OCI-M1 (cell line): ENCODE data around the gene GTF2A2.

ENCODE experiments used
- DNase-seq: peaks from one replicate; lab custom pipeline; 2025; lab: John Stamatoyannopoulos, UW

The GTF2A2 gene

GRCh38 chr15:59656897-59657634 lies at the start of gene GTF2A2:
TSS of gene GTF2A2 (minus strand) at chr15:59657515. CDS start at chr15:59652277, 5,238 bp downstream.
- DNase-seq: peak; percentile 98

DNA sequence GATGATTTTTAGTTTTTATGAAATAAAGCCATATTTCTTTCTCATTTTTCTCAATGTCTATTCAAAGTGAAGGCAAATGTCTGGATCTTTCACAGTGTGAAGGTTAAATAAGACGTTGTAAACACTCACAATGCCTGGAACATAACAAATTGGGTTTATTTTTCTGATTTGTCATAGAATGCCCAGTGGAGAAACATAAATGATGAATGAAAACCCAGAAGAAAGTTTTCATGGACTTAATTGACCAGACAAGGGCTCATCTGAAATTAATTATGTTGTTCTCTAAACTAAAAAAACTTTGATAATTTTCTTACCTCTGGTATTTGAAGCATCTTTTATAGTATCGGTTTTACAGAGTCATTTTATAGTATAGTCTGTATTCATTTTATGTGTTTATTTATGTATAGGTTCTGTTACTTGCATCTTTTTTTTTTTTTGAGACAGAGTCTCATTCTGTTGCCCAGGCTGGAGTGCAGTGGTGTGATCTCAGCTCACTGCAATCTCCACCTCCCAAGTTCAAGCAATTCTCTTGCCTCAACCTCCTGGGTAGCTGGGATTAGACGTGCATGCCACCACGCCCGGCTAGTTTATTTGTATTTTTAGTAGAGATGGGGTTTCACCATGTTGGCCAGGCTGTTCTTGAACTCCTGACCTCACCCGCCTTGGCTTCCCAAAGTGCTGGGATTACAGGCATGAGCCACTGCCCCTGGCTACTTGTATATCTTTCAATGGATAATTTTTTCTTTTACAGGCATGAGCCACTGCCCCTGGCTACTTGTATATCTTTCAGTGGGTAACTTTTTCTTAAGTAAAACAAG lies 46.9 kb upstream of the GTF2A2 start:
- DNase-seq: no peak

GRCh38 chr15:59702351-59702750 lies 45.0 kb upstream of the GTF2A2 start:
- no peak for DNase-seq

- DNase-seq: peak; percentile 9
These were observed 44.6 kb upstream of the GTF2A2 start for GRCh38 chr15:59701880-59702279.

DNA sequence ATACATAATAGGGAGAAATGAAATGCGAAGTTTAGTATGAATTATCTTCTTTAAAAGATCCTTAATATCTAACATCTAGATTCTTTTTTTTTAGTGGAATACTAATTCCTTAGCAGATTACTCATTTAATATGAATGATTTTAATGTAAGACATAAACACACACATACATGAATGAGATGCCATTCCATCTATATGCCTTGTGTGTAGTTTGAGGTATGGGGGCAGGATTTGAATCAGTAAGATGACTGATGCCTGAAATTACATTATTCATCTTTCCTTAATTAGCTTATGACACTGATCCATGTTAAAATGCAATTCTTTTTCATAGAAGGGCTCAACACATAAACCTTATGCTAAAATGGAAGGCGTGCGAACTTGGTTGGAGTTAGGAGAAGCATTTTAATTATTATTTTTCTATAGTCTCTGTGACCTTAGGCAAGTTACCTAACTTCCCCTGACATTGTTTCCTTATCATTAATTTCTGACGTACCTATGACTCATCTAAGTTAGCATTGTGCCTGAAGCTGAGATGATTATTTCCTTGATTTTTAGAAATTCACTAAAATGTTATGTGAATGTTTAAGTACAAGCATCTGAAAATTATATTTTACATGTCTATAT lies 42.6 kb upstream of the GTF2A2 start:
- DNase-seq: peak; percentile 3

DNA sequence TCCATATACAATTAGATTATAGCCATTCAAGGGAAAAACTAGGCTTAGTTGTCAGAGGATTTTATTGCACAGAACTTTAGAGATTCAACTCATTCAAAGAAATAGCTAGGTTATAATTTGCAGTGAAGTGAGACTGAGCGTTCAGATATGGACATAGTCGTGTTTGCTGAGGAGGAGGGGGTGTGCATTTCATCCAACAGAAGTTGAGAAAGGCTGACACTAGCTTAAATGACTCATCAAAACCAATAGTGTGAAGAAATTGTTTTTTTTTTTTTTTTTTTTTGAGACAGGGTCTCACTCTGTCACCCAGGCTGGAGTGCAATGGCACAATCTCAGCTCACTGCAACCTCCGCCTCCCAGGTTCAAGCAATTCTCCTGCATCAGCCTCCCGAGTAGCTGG lies 40.8 kb upstream of the GTF2A2 start:
- DNase-seq: peak; percentile 15

GRCh38 chr15:59696332-59696731 lies 39.0 kb upstream of the GTF2A2 start:
- peak; percentile 38 for DNase-seq

- DNase-seq: no peak
These were observed 37.5 kb upstream of the GTF2A2 start for GRCh38 chr15:59694779-59695178.

DNA sequence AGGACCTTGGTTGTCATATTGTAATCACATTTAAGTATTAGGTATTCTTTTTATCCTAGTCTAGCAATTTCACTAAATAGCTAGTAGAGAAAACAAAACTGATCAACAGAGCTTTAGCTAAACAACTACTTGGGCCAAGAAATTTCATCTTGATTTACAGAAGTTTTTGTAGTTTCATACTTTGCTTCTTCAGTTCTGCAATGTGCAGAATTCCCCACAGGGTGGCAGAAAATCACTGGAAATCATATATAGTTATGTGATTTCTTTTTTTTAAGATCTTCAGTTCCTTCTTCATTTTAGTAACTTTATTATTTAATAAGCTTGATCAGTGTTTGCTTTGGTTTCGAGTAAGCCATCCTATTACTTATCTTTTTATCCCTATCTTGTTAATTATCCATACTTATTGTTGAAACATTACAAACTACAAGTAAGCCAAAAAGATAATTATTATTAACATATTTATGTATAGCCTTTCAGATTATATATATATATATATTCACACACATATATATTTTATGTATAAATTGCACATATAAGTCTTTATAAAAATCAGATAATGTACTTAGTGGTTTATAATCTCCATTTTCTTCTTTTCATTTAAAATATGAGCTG lies 34.0 kb upstream of the GTF2A2 start:
- DNase-seq: peak; percentile 88

DNA sequence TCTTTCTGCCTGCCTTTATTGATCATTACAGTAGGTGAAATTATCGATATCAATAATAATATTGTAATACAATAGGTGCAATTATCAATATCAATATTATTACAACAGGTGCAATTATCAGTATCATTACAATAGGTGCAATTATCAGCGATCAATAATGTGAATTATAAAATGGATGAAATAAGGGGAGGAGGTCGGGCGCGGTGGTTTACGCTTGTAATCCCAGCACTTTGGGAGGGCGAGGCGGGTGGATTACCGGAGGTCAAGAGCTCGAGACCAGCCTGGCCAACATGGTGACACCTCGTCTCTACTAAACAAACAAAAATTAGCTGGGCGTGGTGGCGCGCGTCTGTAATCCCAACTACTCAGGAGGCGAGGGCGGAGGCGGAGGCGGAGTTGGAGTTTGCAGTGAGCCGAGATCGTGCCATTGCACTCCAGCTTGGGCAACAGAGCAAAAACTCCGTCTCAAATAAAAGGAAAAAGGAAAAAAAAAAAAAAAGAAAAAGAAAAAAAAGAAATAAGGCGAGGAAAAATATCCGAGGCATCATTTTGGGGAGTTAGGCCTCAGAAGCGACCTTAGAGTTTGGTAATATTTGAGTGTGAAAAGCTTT lies 32.4 kb upstream of the GTF2A2 start:
- peak; percentile 91 for DNase-seq

- DNase-seq: peak; percentile 98
These were observed 31.7 kb upstream of the GTF2A2 start, which contains the start of gene BNIP2 for GRCh38 chr15:59688782-59689625. TSS of gene BNIP2 (minus strand) at chr15:59689320. CDS start at chr15:59682457, 6,863 bp downstream.

GRCh38 chr15:59688423-59688781 lies 31.1 kb upstream of the GTF2A2 start:
- peak; percentile 79 for DNase-seq

DNA sequence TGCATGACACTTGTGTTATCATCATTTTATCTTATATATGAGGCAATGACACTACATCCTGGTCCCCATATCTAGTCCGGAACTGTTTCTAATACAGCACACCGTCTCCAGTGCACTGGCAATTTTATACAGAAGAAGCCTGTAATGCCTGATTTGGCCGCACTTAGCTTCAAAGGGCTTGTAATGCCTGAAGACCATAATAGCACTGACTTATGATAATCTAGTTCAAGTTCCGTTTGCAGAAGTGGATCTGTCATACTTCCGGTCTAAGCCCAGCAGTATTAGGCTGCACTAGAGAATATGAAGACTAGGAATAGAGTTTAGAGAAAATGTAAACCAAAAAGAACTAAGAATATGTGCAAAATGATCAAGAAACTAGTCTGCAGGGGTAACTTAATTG lies 30.5 kb upstream of the GTF2A2 start:
- DNase-seq: peak; percentile 72

GRCh38 chr15:59686389-59686788 lies 29.1 kb upstream of the GTF2A2 start:
- no peak for DNase-seq

- peak; percentile 70 for DNase-seq
These were observed 28.5 kb upstream of the GTF2A2 start for GRCh38 chr15:59685737-59686297.

- DNase-seq: no peak
These were observed 23.6 kb upstream of the GTF2A2 start for GRCh38 chr15:59680870-59681269.

DNA sequence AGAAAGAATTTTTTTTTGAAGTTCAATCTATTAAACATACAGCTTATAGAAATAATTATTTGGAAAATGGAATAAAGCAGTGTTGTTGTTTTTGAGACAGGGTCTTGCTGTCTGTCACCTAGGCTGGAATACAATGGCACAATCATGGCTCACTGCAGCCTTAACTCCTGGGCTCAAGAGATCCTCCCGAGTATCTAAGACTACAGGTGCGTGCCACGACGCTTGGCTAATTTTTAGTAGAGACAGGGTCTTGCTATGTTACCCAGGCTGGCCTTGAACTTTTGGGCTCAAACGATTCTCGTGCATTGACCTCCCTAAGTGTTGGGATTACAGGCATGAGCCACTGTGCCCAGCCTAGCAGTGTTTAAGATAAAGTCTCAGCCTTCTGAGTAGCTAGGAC lies 23.0 kb upstream of the GTF2A2 start:
- no peak for DNase-seq

- no peak for DNase-seq
These were observed 21.3 kb upstream of the GTF2A2 start for GRCh38 chr15:59678620-59679019.

DNA sequence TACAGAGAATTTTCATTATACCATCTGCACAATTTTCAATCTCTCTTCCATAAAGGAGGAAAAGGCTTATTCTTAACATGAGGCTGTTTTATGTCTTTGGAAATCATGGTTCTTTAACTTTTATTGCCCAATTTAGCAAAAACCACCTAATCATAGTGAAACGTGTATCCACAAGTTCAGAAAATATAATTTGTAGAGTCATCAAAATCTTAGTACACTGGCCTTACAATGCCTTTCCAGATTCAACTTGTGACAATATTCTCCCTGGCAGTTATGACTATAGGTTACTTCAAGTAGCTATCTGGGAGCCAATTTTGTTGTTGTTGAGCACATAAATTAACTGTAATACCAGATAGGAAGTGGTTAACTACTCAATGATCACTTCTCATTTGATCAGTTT lies 20.9 kb upstream of the GTF2A2 start:
- no peak for DNase-seq

GRCh38 chr15:59676565-59676964 lies 19.2 kb upstream of the GTF2A2 start:
- DNase-seq: no peak
